SK-N-SH (cell line): ENCODE results near the gene BICD2. TPM values are rescaled to one million over a fixed set of nuclear protein-coding genes. Genes with fewer than 3 reads are reported as not detected.

Source experiments
- CTCF ChIA-PET: fragments of 300-600, 350-600 bp; formaldehyde crosslinking; extraction: SDS; loops from one replicate; lab custom pipeline; 2021; lab: Yijun Ruan, JAX
- POLR2A ChIA-PET: fragments of 350-600 bp; sonication (Branson Sonifier 250); formaldehyde crosslinking; extraction: SDS; loops from one replicate; lab custom pipeline; 2020; ENCODE audit warnings: antibody characterized with exemption, inconsistent platforms; lab: Yijun Ruan, JAX
- DNase-seq: peaks from one replicate; pipeline ENCODE4 v3.0.0; 2012
- H2AFZ ChIP-seq: fragments of 200-600 bp; sonication (generic); 2 replicates; pipeline ENCODE4 v1.8.1; 2016; ENCODE audit warnings: antibody characterized with exemption, mild to moderate bottlenecking, low read depth
- H3F3A ChIP-seq: fragments of 200-600 bp; sonication (generic); replicated peaks from 2 replicates; pipeline ENCODE3; 2016; ENCODE audit warnings: antibody characterized with exemption, mild to moderate bottlenecking; ENCODE audit not compliant: insufficient read depth
- H3K27ac ChIP-seq, 2 experiments: fragments of 200-500 bp in 1 of 2; fragments of 200-600 bp in 1 of 2; sonication (Bioruptor generic) in 1 of 2; sonication (generic), shearing (Covaris generic) in 1 of 2; 2 replicates each; pipeline versions ENCODE4 v1.5.1 to v1.6.1; 2014 to 2016; ENCODE audit warnings: low read depth in 2 of 2, inconsistent platforms in 1 of 2, low read length in 1 of 2, mild to moderate bottlenecking in 1 of 2, mixed read lengths in 1 of 2
- H3K27me3 ChIP-seq: fragments of 200-600 bp; sonication (generic), shearing (Covaris generic); 2 replicates; pipeline ENCODE4 v1.6.1; 2016; ENCODE audit warnings: mixed run types; ENCODE audit not compliant: insufficient read depth
- H3K36me3 ChIP-seq, 2 experiments: fragments of 200-500 bp in 1 of 2; fragments of 200-600 bp in 1 of 2; sonication (Bioruptor generic) in 1 of 2; sonication (generic) in 1 of 2; replicated peaks in 1 of 2; 2 replicates each; pipeline versions ENCODE3 to v1.5.1; 2014 to 2016; ENCODE audit warnings: low read length in 1 of 2, mild to moderate bottlenecking in 1 of 2; ENCODE audit not compliant: insufficient read depth in 2 of 2, control insufficient read depth in 1 of 2
- H3K4me1 ChIP-seq, 2 experiments: fragments of 200-500 bp in 1 of 2; fragments of 200-600 bp in 1 of 2; sonication (Bioruptor generic) in 1 of 2; sonication (generic), shearing (Covaris generic) in 1 of 2; 2 replicates each; pipeline versions ENCODE4 v1.5.1 to v1.6.1; 2014 to 2016; ENCODE audit warnings: low read depth in 1 of 2, low read length in 1 of 2, mixed run types in 1 of 2; ENCODE audit not compliant: insufficient read depth in 2 of 2, control insufficient read depth in 1 of 2
- H3K4me2 ChIP-seq: fragments of 200-600 bp; sonication (generic), shearing (Covaris generic); 2 replicates; pipeline ENCODE4 v1.6.1; 2017; ENCODE audit warnings: mixed run types
- H3K4me3 ChIP-seq, 2 experiments: fragments of 200-500 bp in 1 of 2; fragments of 200-600 bp in 1 of 2; sonication (Bioruptor generic) in 1 of 2; sonication (generic), shearing (Covaris generic) in 1 of 2; 2 replicates each; pipeline versions ENCODE4 v1.5.1 to v1.8.1; 2014 to 2016; ENCODE audit warnings: low read depth in 2 of 2, inconsistent platforms in 1 of 2, low read length in 1 of 2, mild to moderate bottlenecking in 1 of 2, mixed read lengths in 1 of 2, moderate library complexity in 1 of 2
- H3K79me2 ChIP-seq: fragments of 200-600 bp; sonication (generic); 2 replicates; pipeline ENCODE4 v1.8.1; 2017; ENCODE audit warnings: mild to moderate bottlenecking; ENCODE audit not compliant: insufficient read depth
- H3K9ac ChIP-seq: fragments of 200-600 bp; sonication (generic); 2 replicates; pipeline ENCODE4 v1.6.1; 2017; ENCODE audit warnings: mixed run types
- H3K9me2 ChIP-seq: fragments of 200-600 bp; sonication (generic); 2 replicates; pipeline ENCODE4 v1.6.1; 2017; ENCODE audit warnings: mixed run types
- H3K9me3 ChIP-seq: fragments of 200-600 bp; sonication (generic); 2 replicates; pipeline ENCODE4 v1.6.1; 2017; ENCODE audit warnings: mixed run types, mild to moderate bottlenecking, moderate library complexity
- H4K20me1 ChIP-seq: fragments of 200-600 bp; sonication (generic); 2 replicates; pipeline ENCODE4 v1.6.1; 2017; ENCODE audit warnings: mild to moderate bottlenecking, mixed run types; ENCODE audit not compliant: insufficient read depth
- CHD2 ChIP-seq: fragments of 150-350 bp; IDR thresholded peaks from 2 replicates; pipeline ENCODE4 v1.6.1; 2018; ENCODE audit warnings: low read length; ENCODE audit not compliant: partially characterized antibody
- EP300 ChIP-seq, 2 experiments: IDR thresholded peaks; 2 replicates each; pipeline versions ENCODE4 v1.4.0 to v1.6.1; 2012; ENCODE audit warnings: borderline replicate concordance in 1 of 2, low read depth in 1 of 2, low read length in 1 of 2
- EZH2phosphoT487 ChIP-seq: fragments of 200-600 bp; sonication (generic); IDR thresholded peaks from 2 replicates; pipeline ENCODE4 v1.6.1; 2017; ENCODE audit warnings: low read depth, mixed run types, mild to moderate bottlenecking, antibody characterized with exemption, moderate library complexity, borderline replicate concordance
- FOXJ3 ChIP-seq: sonication (generic); formaldehyde crosslinking; IDR thresholded peaks from 2 replicates; pipeline ENCODE4 v1.5.1; 2020; ENCODE audit warnings: mild to moderate bottlenecking, missing genetic modification reagents
- FOXM1 ChIP-seq: IDR thresholded peaks from 2 replicates; pipeline ENCODE4 v1.4.0; 2012; ENCODE audit warnings: low read depth, mild to moderate bottlenecking
- GABPA ChIP-seq: IDR thresholded peaks from 2 replicates; pipeline ENCODE4 v1.4.0; 2012; ENCODE audit warnings: low read depth, mild to moderate bottlenecking
- JUND ChIP-seq: IDR thresholded peaks from 2 replicates; pipeline ENCODE4 v1.4.0; 2012
- MAX ChIP-seq: IDR thresholded peaks from 2 replicates; pipeline ENCODE4 v1.4.0; 2012; ENCODE audit warnings: low read depth
- MEF2A ChIP-seq: IDR thresholded peaks from 2 replicates; pipeline ENCODE4 v1.4.0; 2012; ENCODE audit warnings: low read depth, borderline replicate concordance
- NRF1 ChIP-seq: IDR thresholded peaks from 2 replicates; pipeline ENCODE4 v1.6.1; 2012; ENCODE audit warnings: low read depth, mild to moderate bottlenecking, low read length
- PBX3 ChIP-seq: IDR thresholded peaks from 2 replicates; pipeline ENCODE4; 2012
- RAD21 ChIP-seq: IDR thresholded peaks from 2 replicates; pipeline ENCODE4 v1.6.1; 2012; ENCODE audit warnings: mild to moderate bottlenecking, low read length
- RCOR1 ChIP-seq: fragments of 150-350 bp; IDR thresholded peaks from 2 replicates; pipeline ENCODE4 v1.6.1; 2017; ENCODE audit warnings: antibody characterized with exemption, low read length
- REST ChIP-seq: IDR thresholded peaks from 2 replicates; pipeline ENCODE4 v1.6.1; 2012; ENCODE audit warnings: mild to moderate bottlenecking, low read depth, low read length, moderate library complexity
- RXRA ChIP-seq: IDR thresholded peaks from 2 replicates; pipeline ENCODE4 v1.4.0; 2012; ENCODE audit warnings: low read depth, mild to moderate bottlenecking, borderline replicate concordance
- SIN3A ChIP-seq: IDR thresholded peaks from 2 replicates; pipeline ENCODE4 v1.6.1; 2012; ENCODE audit warnings: low read depth, mild to moderate bottlenecking, low read length, moderate library complexity, borderline replicate concordance
- SMC3 ChIP-seq: IDR thresholded peaks from 2 replicates; pipeline ENCODE4 v1.6.1; 2012; ENCODE audit warnings: low read depth, low read length, improper control_type of control experiment
- TAF1 ChIP-seq: IDR thresholded peaks from 2 replicates; pipeline ENCODE4 v1.6.1; 2012; ENCODE audit warnings: low read depth, mild to moderate bottlenecking, low read length, moderate library complexity, borderline replicate concordance
- TEAD4 ChIP-seq: IDR thresholded peaks from 2 replicates; pipeline ENCODE4 v1.4.0; 2012; ENCODE audit warnings: mild to moderate bottlenecking, borderline replicate concordance; ENCODE audit not compliant: insufficient read depth
- USF1 ChIP-seq: IDR thresholded peaks from 2 replicates; pipeline ENCODE4 v1.4.0; 2012; ENCODE audit warnings: low read depth, borderline replicate concordance
- WGBS: methylation state at CpG from one replicate; pipeline ENCODE4 v1.1.6; 2017; ENCODE audit warnings: low lambda C conversion rate; 5-methylcytosine and 5-hydroxymethylcytosine counted together
- polyA plus RNA-seq, 3 experiments: library from polyadenylated mRNA; depleted of rRNA; stranded (reverse); fragments of >200 nt; gene quantifications; 2 replicates each; pipeline ENCODE4 v1.2.3, GENCODE V29; 2012

BICD2 gene
- polyA plus RNA-seq, 1 of the 3 experiments (the other 2 are of a cell fraction) = 19.6 TPM

- WGBS = 93% methylated on average over 4 of the region's 7 CpGs
- Histone ChIP-seq H4K20me1 (0 out of 2 replicates have a peak, but pooled peaks cover 10% of the 10 kb centered on the region), H3K27ac (no peak overlapping the region), H3K27me3 (no peaks in the 10 kb centered on the region), H3K4me2 (no peak overlapping the region), H3K36me3 (peaks cover 3 to 68% of the 10 kb centered on the region in 2 experiments), H3K4me1 (peaks cover 0 to 19% of the 10 kb centered on the region in 2 experiments; a peak in 1 of 4 replicates), H3F3A (no peaks in the 10 kb centered on the region), H3K79me2 (peaks cover 17% of the 10 kb centered on the region), H3K9me3 (no peaks in the 10 kb centered on the region), H3K9me2 (no peaks in the 10 kb centered on the region), H2AFZ (no peak overlapping the region), H3K9ac (no peak overlapping the region), H3K4me3 (no peak overlapping the region)
- ChIA-PET CTCF (no interaction called here), POLR2A (no interaction called here)
- no peak for DNase-seq
- TF ChIP-seq TAF1 = no peak
- no peak for TF ChIP-seq USF1
- no peak for TF ChIP-seq TEAD4
- no peak for TF ChIP-seq NRF1
- TF ChIP-seq CHD2 = no peak
- no peak for TF ChIP-seq EP300 (IDR thresholded peaks at IDR 0.05; ENCODE audit: borderline replicate concordance in 1 of 2, low read depth in 1 of 2, low read length in 1 of 2)
- no peak for TF ChIP-seq RXRA
- no peak for TF ChIP-seq GABPA
- TF ChIP-seq RCOR1 = no peak
- no peak for TF ChIP-seq JUND
- no peak for TF ChIP-seq MAX
- TF ChIP-seq EZH2phosphoT487 = no peak
- TF ChIP-seq FOXJ3 (CRISPR knock-in tag) = no peak
- TF ChIP-seq PBX3 = no peak
- TF ChIP-seq REST = no peak
- TF ChIP-seq MEF2A = no peak
- no peak for TF ChIP-seq RAD21
- TF ChIP-seq SIN3A = no peak
- TF ChIP-seq SMC3 = no peak
- TF ChIP-seq FOXM1 = no peak
These were observed 43.1 kb downstream of the BICD2 start for GRCh38 chr9:92721548-92721947.
